Measurements from ENCODE around the gene GRIN2C.

Gene GRIN2C

GRCh38 chr17:74862108-74862901 is 2.6 kb upstream of the GRIN2C start:
- Histone ChIP-seq H3K27ac (ENCODE audit: low read length) (no peak overlapping the region), H3K9ac (ENCODE audit: low read depth, low read length) (no peak overlapping the region), H3K79me2 (ENCODE audit: insufficient read depth, low read length) (no peaks in the 10 kb centered on the region), H3K4me2 (ENCODE audit: insufficient read depth, low read length) (no peak overlapping the region), H3K27me3 (ENCODE audit: insufficient read depth, low read length, poor library complexity) (peaks cover 6% of the 10 kb centered on the region), H4K20me1 (ENCODE audit: insufficient read depth, low read length) (no peaks in the 10 kb centered on the region; the same call in 1 of the 2 replicates), H3K36me3 (ENCODE audit: insufficient read depth, low read length) (no peaks in the 10 kb centered on the region), H3K4me3 (ENCODE audit: low read depth in 1 of 2, low read length in 2 of 2) (no peak overlapping the region), H2AFZ (ENCODE audit: low read depth, low read length) (no peak overlapping the region), H3K9me3 (ENCODE audit: insufficient read depth, low read length, severe bottlenecking) (no peaks in the 10 kb centered on the region), H3K4me1 (ENCODE audit: insufficient read depth, low read length) (no peaks in the 10 kb centered on the region)
- DNase-seq (peak; percentile 69), ATAC-seq (ENCODE audit: insufficient read depth, low read depth) (peak; percentile 64)
- no peak for TF ChIP-seq EZH2 (IDR thresholded peaks at IDR 0.05; ENCODE audit: borderline replicate concordance, low read depth, low read length, severe bottlenecking)
- TF ChIP-seq CTCF (IDR thresholded peaks at IDR 0.05; ENCODE audit: borderline replicate concordance, extremely low read depth, low read length, poor library complexity, severe bottlenecking) = peak; percentile 78

- H3K36me3 ChIP-seq (ENCODE audit: insufficient read depth, low read length) = no peaks in the 10 kb centered on the region
- no peak overlapping the region for H3K27ac ChIP-seq (ENCODE audit: low read length)
- peaks cover 6% of the 10 kb centered on the region for H3K27me3 ChIP-seq (ENCODE audit: insufficient read depth, low read length, poor library complexity)
- no peaks in the 10 kb centered on the region; the same call in 1 of the 2 replicates for H4K20me1 ChIP-seq (ENCODE audit: insufficient read depth, low read length)
- H3K79me2 ChIP-seq (ENCODE audit: insufficient read depth, low read length) = no peaks in the 10 kb centered on the region
- H3K4me1 ChIP-seq (ENCODE audit: insufficient read depth, low read length) = no peaks in the 10 kb centered on the region
- H3K4me3 ChIP-seq (ENCODE audit: low read depth in 1 of 2, low read length in 2 of 2) = no peak overlapping the region
- no peak overlapping the region for H2AFZ ChIP-seq (ENCODE audit: low read depth, low read length)
- DNase-seq = no peak
- H3K4me2 ChIP-seq (ENCODE audit: insufficient read depth, low read length) = no peak overlapping the region
- H3K9ac ChIP-seq (ENCODE audit: low read depth, low read length) = no peak overlapping the region
- no peaks in the 10 kb centered on the region for H3K9me3 ChIP-seq (ENCODE audit: insufficient read depth, low read length, severe bottlenecking)
- no peak for ATAC-seq (ENCODE audit: insufficient read depth, low read depth)
- no peak for TF ChIP-seq CTCF (IDR thresholded peaks at IDR 0.05; ENCODE audit: borderline replicate concordance, extremely low read depth, low read length, poor library complexity, severe bottlenecking)
- TF ChIP-seq EZH2 (IDR thresholded peaks at IDR 0.05; ENCODE audit: borderline replicate concordance, low read depth, low read length, severe bottlenecking) = no peak
These were observed 2.0 kb upstream of the GRIN2C start for GRCh38 chr17:74861662-74862107.

- H3K27me3 ChIP-seq (ENCODE audit: insufficient read depth, low read length, poor library complexity) = peaks cover 6% of the 10 kb centered on the region
These were observed 1.4 kb upstream of the GRIN2C start for GRCh38 chr17:74860872-74861661.

More at GRCh38 chr17:74860872-74861661, 1.4 kb upstream of the GRIN2C start:
- no peaks in the 10 kb centered on the region; the same call in 1 of the 2 replicates for H4K20me1 ChIP-seq (ENCODE audit: insufficient read depth, low read length)
- no peak overlapping the region for H3K27ac ChIP-seq (ENCODE audit: low read length)
- H2AFZ ChIP-seq (ENCODE audit: low read depth, low read length) = no peak overlapping the region
- TF ChIP-seq EZH2 (IDR thresholded peaks at IDR 0.05; ENCODE audit: borderline replicate concordance, low read depth, low read length, severe bottlenecking) = no peak
- TF ChIP-seq CTCF (IDR thresholded peaks at IDR 0.05; ENCODE audit: borderline replicate concordance, extremely low read depth, low read length, poor library complexity, severe bottlenecking) = no peak
- H3K4me3 ChIP-seq (ENCODE audit: low read depth in 1 of 2, low read length in 2 of 2) = no peak overlapping the region
- no peaks in the 10 kb centered on the region for H3K4me1 ChIP-seq (ENCODE audit: insufficient read depth, low read length)
- H3K36me3 ChIP-seq (ENCODE audit: insufficient read depth, low read length) = no peaks in the 10 kb centered on the region
- DNase-seq (no peak), ATAC-seq (ENCODE audit: insufficient read depth, low read depth) (no peak)
- H3K79me2 ChIP-seq (ENCODE audit: insufficient read depth, low read length) = no peaks in the 10 kb centered on the region
- no peak overlapping the region for H3K4me2 ChIP-seq (ENCODE audit: insufficient read depth, low read length)
- no peak overlapping the region for H3K9ac ChIP-seq (ENCODE audit: low read depth, low read length)
- H3K9me3 ChIP-seq (ENCODE audit: insufficient read depth, low read length, severe bottlenecking) = no peaks in the 10 kb centered on the region

All from DND-41 (cell line).